ENCODE results near the gene PCDHGC5.

The PCDHGC5 gene

GRCh38 chr5:141533897-141534296 is 45.0 kb downstream of the PCDHGC5 start:
- DNase-seq = no peak

GRCh38 chr5:141534492-141535213 is 45.8 kb downstream of the PCDHGC5 start:
- no peak for DNase-seq
